ENCODE results near the gene LRRC51.
"Not testable (repeated sequence)": the region's sequence is repeated elsewhere in the genome, so short reads cannot be mapped to it uniquely, and the experiment has no call there.

Gene LRRC51

DNA sequence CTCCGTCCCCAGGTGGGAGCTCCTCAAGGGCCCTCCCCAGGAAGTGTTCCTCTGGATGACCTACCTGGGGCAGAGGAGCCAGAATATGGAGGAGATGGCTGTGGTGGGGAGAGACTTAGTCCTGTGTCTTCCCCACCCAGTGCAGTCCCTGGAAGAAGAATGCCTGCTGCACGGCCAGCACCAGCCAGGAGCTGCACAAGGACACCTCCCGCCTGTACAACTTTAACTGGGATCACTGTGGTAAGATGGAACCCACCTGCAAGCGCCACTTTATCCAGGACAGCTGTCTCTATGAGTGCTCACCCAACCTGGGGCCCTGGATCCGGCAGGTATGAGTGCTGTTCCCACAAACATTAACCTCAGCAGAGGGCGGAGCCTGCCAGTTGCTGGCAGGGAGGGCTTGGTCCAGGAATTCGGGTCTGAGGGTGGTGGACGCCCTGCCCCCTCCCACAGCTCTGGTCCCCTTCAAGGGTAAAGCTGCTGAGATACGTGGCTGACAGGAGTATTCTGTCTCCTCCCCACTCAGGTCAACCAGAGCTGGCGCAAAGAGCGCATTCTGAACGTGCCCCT, 58.3 kb downstream of the LRRC51 start:
- no peak for DNase-seq

DNA sequence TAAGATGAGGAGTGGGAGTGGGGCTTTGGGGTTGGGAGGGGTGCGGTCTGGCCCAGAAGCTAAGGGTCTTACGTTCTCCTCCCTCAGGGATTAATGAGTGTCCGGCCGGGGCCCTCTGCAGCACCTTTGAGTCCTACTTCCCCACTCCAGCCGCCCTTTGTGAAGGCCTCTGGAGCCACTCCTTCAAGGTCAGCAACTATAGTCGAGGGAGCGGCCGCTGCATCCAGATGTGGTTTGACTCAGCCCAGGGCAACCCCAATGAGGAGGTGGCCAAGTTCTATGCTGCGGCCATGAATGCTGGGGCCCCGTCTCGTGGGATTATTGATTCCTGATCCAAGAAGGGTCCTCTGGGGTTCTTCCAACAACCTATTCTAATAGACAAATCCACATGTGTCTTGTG, 58.9 kb downstream of the LRRC51 start:
- DNase-seq: no peak

DNA sequence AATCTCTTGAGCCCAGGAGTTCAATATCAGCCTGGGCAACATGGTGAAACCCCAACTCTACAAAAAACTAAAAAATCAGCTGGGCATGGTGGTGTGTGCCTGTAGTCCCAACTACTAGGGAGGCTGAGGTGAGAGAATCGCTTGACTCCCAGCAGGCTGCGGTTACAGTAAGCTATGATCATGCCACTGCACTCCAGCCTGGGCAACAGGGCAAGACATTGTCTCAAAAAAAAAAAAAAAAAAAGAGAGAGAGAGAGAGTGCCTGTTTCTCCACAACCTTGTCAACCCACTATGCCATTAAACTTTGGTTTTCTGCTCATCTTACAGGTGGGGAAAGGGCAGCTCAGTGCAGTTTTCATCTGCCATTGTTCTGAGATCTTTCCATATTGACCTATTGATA, 60.0 kb downstream of the LRRC51 start:
- no peak for DNase-seq

DNA sequence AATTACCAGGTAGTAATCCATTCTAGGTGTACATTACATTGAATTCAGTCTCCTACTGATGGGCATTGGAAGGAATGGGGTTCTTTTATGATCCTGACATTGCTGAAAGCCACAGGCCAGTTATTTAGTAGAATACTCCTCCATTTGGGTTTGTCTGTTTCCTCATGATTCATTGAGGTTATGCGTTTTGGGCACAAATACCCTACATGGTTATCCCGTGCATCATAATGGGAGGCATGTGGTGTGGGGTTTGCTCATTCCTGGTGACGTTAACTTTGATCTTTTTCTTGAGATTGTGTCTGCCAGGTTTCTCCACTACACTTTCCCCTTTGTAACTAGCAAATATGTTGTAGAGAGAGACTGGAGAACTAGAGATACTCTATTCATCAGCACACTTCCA, 60.4 kb downstream of the LRRC51 start:
- DNase-seq: no peak

DNA sequence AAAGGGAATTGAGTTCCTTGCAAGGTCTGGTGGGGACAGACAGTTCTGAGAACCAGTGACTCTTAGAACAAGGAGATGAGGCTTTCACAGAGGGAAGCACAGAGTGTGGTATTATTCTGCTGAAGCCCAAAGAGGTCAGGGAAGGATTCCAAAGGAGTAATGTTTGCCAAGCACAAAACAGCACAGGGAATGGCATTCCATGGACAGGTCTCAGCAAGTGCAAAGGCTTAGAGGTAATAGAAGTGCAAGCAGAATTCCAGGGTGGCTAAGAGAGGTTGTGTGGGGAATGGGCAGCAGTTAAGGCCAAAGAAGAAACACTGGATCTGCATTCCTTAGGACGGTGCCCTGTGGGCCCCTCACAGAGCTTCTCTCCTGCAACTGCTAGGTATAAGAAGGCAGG, 61.4 kb downstream of the LRRC51 start:
- not testable (repeated sequence) for DNase-seq

DNA sequence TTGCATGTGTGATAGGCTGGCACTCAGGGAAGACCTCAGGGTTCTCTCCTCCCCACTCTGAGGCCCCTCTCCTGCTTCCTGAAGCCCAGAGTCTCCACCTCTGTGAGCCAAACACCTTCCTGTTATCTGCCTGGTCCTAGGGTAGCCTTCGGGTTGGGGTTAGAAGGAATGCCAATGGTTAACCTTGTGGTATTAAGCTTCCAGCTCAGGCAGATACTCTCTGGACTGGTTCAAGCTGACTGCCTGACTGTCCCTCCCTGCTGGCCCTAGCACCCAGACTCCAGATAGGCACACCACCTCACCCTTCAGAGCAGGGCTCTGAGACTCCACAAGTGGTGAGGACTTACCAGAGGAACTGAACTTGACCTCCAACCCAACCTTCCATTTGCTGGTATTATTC, 61.9 kb downstream of the LRRC51 start:
- not testable (repeated sequence) for DNase-seq

DNA sequence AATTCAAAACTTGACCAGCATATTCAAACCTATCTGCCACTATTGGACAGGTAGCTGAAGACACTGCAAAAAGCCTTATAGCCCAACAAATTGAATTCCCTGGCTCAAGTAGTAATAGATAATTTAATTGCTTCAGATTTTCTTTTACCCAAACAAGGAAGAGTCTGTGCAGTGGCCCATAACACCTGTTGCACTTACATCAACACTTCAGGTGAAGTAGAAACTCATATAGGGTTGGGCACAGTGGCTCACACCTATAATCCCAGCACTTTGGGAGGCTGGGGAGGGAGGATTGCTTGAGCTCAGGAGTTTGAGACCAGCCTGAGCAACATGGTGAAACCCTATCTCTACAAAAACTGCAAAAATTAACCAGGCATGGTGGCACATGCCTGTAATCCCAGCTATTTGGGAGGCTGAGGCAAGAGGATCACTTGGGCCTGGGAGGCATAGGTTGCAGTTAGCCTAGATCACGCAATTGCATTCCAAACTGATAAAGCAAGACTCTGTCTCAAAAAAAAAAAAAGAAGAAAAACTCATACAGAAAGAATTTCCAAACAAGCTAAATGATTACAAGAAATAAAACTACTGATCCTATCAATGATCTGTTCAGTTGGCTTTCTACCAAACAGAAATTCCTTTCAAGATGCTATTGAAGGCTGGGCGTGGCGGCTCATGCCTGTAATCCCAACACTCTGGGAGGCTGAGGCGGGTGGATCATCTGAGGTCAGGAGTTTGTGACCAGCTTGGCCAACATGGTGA, 64.3 kb downstream of the LRRC51 start:
- no peak for DNase-seq

All from anterior cingulate cortex (tissue), 58 donors.